ENCODE data around the gene NDUFB2.
"Not testable (repeated sequence)": the region's sequence is repeated elsewhere in the genome, so short reads cannot be mapped to it uniquely, and the experiment has no call there.

NDUFB2 gene

DNA sequence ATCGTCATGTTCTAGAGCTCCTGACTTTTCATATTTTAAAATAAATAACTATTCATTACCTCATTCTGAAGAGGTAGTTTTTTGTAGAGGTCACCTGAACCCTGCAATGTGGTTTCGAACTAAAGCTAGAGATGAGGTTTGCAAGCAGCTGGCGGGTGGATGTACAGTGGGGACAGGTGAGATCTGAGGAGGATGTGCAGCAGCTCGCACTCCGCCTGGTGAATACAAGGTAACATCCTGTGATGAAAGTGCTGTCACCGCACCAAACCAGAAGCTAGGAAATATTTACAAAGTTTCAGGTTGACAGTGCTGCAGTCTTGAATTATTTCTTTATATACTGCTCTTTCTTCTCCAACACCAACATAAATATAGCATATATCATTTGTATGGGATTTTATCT lies 26.5 kb downstream of the NDUFB2 start:
- intact Hi-C loops (cut with DNase I), result no loop called here
- no peak for DNase-seq

DNA sequence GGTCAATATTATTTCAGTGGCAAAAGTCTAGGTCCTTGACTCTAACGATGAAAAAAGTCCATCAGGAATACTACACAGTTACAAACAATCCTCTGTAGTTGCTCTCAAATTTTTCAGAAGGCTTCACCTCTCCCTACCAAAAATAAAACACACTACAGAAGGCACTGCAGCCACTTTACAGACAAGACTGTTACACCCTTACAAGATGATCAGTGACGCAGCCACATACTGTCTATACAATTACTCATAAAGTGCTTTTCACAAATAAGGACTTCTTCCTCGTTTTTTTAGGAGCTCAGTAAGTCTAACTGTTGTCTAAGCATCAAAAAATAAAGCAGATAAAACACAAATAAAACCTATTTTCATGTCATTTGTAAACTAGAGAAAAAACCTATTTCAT lies 27.1 kb downstream of the NDUFB2 start:
- intact Hi-C loops (cut with DNase I), result no loop called here
- DNase-seq, result no peak

DNA sequence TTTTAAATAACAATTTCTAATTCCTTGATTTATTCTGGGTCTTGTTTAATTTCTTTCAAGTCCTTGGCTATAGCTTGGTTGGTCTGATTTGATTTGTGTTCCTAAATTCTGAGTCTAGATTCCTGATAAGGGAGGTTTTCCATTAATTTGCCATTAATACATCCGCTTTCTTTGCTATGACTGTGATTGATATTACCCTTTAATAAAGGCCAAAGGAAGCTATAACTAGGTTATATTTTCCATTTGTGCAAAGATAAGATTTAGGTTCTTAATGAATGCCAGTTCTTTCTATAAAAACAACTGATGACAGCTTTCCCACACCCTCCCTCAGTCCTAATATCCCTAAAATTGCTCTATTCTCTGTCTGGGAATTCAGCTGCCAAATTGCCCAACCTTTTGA lies 28.2 kb downstream of the NDUFB2 start:
- intact Hi-C loops (cut with DNase I), result no loop called here
- no peak for DNase-seq

DNA sequence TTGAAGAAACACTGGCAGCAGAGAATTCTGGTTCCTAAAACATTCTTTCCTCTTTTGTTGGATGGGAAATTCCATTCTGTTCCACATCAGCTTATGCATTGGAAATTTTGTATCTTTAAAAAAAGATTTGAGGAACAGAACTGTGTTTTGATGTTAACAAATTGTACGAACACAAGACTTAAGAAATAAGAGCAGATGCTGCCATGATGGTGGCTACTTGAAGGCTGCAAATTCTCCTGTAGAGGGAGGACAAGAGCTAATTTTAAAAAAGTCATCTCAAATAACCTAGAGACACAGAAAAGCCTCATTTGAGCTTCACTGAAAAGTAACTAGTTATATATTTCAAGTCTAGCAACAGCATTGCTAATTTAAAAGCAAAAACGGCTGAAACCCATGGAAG lies 29.8 kb downstream of the NDUFB2 start:
- DNase-seq, result no peak
- intact Hi-C loops (cut with DNase I), result no loop called here

DNA sequence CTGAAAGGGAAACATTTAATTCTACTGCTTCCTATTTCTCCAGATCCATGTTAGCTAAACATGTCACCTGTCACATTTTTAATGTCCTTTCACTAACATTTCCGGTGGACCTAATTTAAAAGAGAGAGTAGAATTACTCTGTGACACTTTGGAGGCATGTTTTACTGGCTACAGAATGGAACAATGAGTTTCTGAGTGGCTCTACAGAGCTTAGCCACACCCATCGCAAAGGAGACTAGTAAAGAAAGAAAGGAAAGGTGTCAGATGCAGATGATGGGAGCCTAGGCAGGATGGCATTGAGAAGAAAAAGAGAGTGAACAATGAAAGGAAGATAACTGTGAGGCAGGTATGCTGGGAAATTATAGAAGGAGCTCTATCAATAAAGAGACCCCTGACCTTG lies 35.9 kb downstream of the NDUFB2 start:
- intact Hi-C loops (cut with DNase I), result no loop called here
- no peak for DNase-seq

DNA sequence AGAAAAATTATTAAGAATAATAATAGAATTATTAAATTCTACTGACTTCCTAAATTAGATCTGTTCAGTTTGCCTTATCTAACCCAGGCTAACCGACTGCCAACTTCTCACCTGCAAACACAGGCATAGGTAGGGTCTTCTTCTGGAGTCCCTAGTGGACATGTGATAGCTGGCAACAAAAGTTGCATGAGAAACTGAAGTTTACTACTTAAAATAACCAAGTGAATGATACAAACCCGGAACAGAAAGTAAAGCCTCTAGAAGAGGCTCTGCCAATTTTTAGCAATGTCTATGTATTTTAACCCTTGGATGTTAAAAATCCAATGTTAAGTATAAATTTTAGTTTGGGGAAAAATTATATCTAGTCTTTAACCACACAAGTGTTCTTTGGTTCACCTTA lies 37.6 kb downstream of the NDUFB2 start:
- intact Hi-C loops (cut with DNase I), result no loop called here
- no peak for DNase-seq

DNA sequence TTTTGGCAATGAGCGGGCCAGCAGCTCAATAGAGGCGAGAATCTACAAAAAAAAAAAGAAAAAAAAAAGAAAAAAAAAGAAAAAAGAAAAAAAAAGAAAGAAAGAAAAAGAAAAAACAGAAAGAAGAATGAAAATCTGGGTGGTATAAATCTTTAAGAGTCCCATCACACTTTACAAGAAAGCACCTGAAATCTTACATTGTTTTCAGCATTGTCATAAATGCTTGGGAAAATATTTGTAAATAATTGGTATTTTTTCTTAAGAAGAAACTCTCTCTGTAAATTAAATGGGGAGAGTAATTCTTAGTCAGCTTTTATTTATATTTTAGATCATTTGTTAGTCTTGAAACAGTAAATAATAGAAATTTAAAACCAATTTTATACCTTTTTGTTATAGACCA lies 38.2 kb downstream of the NDUFB2 start:
- intact Hi-C loops (cut with DNase I), result no loop called here
- DNase-seq, result no peak

DNA sequence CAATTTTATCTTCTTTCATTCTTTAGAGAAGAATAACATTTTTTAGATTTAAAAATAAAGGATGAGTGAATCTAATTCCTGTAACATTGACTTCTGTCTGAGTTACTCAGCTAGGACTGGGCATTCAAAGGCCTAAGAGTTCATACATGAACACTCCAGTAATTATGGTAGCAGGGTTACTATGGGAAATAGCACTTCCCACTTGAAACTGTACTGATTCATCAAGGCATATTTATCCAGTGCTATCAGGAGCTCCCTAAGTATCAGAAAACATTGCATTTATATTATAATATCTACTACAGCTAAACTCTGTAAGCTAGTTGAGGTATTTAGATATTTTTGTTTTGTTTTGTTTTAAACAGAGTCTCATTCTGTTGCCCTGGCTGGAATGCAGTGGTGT lies 41.8 kb downstream of the NDUFB2 start:
- intact Hi-C loops (cut with DNase I), result no loop called here
- DNase-seq, result no peak

DNA sequence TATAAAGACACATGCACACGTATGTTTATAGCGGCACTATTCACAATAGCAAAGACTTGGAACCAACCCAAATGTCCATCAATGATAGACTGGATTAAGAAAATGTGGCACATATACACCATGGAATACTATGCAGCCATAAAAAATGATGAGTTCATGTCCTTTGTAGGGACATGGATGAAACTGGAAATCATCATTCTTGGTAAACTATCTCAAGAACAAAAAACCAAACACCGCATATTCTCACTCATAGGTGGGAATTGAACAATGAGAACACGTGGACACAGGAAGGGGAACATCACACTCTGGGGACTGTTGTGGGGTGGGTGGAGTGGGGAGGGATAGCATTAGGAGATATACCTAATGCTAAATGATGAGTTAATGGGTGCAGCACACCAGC lies 46.7 kb downstream of the NDUFB2 start:
- DNase-seq; intact Hi-C loops (cut with DNase I): not testable (repeated sequence)

DNA sequence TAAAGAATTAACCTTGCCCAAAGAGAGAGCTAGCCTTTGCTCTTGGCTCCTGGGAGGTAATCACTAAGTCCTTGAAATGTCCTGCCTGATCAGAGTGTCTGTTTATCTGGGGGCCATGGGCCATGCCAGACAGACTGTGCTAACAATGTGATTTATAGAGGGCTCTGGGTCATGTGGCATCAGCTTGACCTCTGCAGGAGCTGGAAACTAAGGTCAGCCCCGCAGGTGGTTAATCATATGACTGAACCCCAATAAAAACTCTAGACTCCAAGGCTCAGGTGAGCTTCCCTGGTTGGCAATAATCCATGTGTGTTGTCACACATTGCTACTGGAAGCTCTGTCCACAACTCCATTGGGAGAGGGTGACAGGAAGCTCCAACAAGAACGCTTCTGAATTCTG lies 47.5 kb downstream of the NDUFB2 start:
- no peak for DNase-seq

DNA sequence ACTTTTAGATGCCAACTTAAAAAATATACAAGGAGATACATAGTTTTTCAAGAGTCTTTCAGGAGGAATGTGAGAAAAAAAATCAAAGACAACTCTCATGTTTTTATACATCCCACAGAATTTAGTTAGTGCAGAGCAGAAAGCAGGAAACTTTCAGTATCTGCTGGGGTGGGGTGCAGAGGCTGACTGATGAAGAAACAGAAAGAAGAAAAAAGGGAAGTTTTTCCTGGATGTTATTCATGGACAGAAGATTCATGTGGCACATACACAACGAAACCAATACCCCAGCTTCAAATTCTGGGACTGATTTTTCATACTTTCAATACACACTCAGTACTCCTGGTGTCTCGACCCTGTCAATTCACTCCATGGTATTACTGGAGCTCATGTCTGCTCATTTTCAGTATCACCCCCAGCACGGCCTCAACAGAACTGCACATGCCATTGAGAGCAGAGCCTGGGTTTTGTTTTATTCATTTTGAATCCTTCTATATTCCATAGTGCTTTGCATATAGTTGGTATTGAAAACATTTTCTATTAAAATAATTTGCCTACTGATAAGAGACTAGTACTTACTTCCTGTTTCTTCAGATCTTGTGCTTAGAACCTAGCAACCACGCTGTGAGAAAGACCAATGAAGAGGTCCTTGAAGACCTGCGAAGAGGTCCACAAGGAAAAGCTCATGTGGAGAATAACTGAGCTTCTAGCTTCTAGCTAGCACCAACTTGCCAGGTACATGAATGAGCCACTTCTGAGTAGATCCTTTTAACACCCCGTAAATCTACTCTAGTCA lies 49.0 kb downstream of the NDUFB2 start:
- no peak for DNase-seq
- intact Hi-C loops (cut with DNase I), result no loop called here

More for the DNA sequence above, 47.5 kb downstream of the NDUFB2 start:
- intact Hi-C loops (cut with DNase I), result no loop called here

DNA sequence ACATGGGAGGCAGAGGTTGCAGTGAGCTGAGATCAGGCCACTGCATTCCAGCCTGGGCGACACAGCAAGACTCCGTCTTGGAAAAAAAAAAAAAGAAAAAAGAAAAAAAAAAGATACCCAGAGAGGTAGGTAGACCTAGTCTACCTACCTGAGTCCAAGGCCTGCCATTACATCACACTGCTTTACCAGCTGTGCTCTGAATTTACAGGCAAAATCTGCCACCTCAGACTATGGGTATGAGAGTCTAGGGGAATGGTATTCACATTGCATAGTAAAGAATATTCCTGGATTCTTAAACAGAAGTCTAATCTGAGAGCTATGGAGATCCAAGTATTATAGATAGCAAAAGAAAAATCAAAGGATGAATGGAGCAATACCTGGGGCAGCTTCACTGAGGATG lies 50.2 kb downstream of the NDUFB2 start:
- DNase-seq, result no peak
- intact Hi-C loops (cut with DNase I), result no loop called here

DNA sequence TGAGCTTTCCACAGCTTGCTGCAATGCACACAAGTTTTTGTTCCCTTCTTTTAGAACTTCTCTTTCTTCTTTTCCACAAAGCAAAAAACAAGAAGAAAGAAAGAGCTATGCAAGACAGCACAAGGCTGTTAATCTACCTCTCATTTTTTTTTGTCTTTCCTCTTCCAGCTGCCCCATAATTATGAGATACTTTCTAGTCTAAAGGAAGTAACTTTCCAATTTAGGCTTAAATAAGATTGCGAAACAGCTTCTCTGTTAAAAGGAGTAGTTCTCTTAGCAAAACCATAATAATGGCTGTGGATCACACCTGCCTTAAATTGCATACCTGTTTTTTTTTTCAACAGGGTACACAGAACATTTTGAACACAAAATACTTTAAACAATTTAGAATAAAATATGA lies 56.0 kb downstream of the NDUFB2 start:
- intact Hi-C loops (cut with DNase I), result no loop called here

DNA sequence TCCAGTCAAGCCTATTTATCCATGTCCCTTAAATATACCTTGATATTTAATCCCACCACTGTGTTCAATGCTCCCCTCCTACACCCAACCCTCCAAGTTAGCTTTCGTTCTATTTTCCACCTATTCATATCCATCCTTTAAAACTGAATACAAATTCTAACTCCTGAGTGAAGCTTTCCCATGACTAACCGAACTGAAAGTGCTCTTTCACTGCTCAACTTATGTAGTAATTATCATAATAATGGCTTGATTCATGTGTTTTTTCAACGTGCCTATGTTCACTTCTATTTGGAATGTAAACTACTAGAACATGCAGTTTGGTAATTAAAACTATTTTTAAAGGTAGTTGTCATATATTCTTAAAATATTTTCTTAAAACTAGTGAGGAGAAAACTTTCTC lies 58.0 kb downstream of the NDUFB2 start:
- intact Hi-C loops (cut with DNase I), result no loop called here

More for the DNA sequence above, 56.0 kb downstream of the NDUFB2 start:
- DNase-seq, result no peak

More for the DNA sequence above, 58.0 kb downstream of the NDUFB2 start:
- DNase-seq, result no peak

Data from posterior cingulate gyrus (tissue), 11 donors.